Prostate gland (tissue), 2 donors: ENCODE data around the gene SMYD2.

Experiments used
- CTCF ChIP-seq, 4 experiments: fragments of 200-600 bp in 2 of 4; fragments of 450-650 bp in 2 of 4; sonication (generic) in 2 of 4; IDR thresholded peaks; 1 replicate in 3 of 4; 2 replicates in 1 of 4; pipeline ENCODE4 v1.5.1; 2016 to 2019; ENCODE audit warnings: antibody characterized with exemption in 4 of 4, mild to moderate bottlenecking in 2 of 4, moderate library complexity in 2 of 4
- POLR2A ChIP-seq: fragments of 450-650 bp; IDR thresholded peaks from one replicate; pipeline ENCODE4 v1.6.1; 2016; ENCODE audit warnings: antibody characterized with exemption, mild to moderate bottlenecking
- POLR2AphosphoS5 ChIP-seq: sonication (generic); formaldehyde crosslinking; IDR thresholded peaks from one replicate; pipeline ENCODE4 v1.6.1; 2017; ENCODE audit warnings: antibody characterized with exemption

GRCh38 chr1:214386333-214386732 lies 105.4 kb downstream of the SMYD2 start:
- TF ChIP-seq CTCF (IDR thresholded peaks at IDR 0.05) (no peak), POLR2AphosphoS5 (no peak), POLR2A (no peak)
